GM12878 (cell line): ENCODE measurements around the gene EVI2B. TPM values are rescaled to one million over a fixed set of nuclear protein-coding genes. Genes with fewer than 3 reads are reported as not detected.

Experiments
- ATAC-seq: fragments of 200-7000 bp; cut with Tn5 transposase; 3 replicates; pipeline ENCODE4 v1.9.1; 2020; ENCODE audit warnings: mild to moderate bottlenecking, moderate library complexity
- BruUV-seq: library from RNA; stranded (reverse); fragments of 400-500 nt; replicated peaks from 2 replicates; lab custom pipeline; 2021; lab: Mats Ljungman, UMichigan
- CTCF ChIA-PET: fragments of 300-600 bp; sonication (Branson Sonifier 250); formaldehyde crosslinking; extraction: SDS; loops from one replicate; lab custom pipeline; 2021; ENCODE audit warnings: inconsistent platforms; lab: Yijun Ruan, JAX
- POLR2A ChIA-PET: fragments of 350-600 bp; formaldehyde crosslinking; extraction: SDS; loops from one replicate; lab custom pipeline; 2021; ENCODE audit warnings: inconsistent platforms; lab: Charles Lee
- RAD21 ChIA-PET: fragments of 300-600 bp; sonication (Branson Sonifier 250); formaldehyde crosslinking; loops from one replicate; lab custom pipeline; 2023; ENCODE audit warnings: antibody characterized with exemption; ENCODE audit not compliant: unreplicated experiment; lab: Charles Lee
- SMC1A ChIA-PET: fragments of 300-600 bp; sonication (Branson Sonifier 250); formaldehyde crosslinking; loops from one replicate; lab custom pipeline; 2023; ENCODE audit not compliant: unreplicated experiment, uncharacterized antibody; lab: Charles Lee
- DNase-seq: peaks from one replicate; pipeline ENCODE4 v3.0.0-alpha.2; 2011; ENCODE audit warnings: low read depth, low spot score
- FAIRE-seq: peaks from 3 replicates; lab custom pipeline; 2011; peaks lifted over from hg19 to GRCh38; lab: Jason Lieb, UNC
- H2AFZ ChIP-seq: 2 replicates; pipeline ENCODE4 v1.6.0; 2011; ENCODE audit warnings: low read depth, low read length, control low read depth; ENCODE audit not compliant: control insufficient read depth
- H3K27ac ChIP-seq: 2 replicates; pipeline ENCODE4 v1.5.1; 2011; ENCODE audit warnings: control low read depth; ENCODE audit not compliant: control insufficient read depth, insufficient read depth
- H3K27me3 ChIP-seq, 2 experiments: replicated peaks in 1 of 2; 2 replicates each; pipeline versions ENCODE4 v1.6.0 to v1.6.1; 2011; ENCODE audit warnings: low read length in 1 of 2; ENCODE audit not compliant: control insufficient read depth in 2 of 2, insufficient read depth in 2 of 2
- H3K36me3 ChIP-seq, 2 experiments: 2 replicates each; pipeline ENCODE4 v1.5.1; 2011; ENCODE audit warnings: low read length in 1 of 2; ENCODE audit not compliant: control insufficient read depth in 2 of 2, insufficient read depth in 2 of 2
- H3K4me1 ChIP-seq: 2 replicates; pipeline ENCODE4 v1.6.1; 2011; ENCODE audit warnings: mild to moderate bottlenecking, low read length, moderate library complexity, mixed read lengths; ENCODE audit not compliant: control insufficient read depth, insufficient read depth
- H3K4me2 ChIP-seq: 2 replicates; pipeline ENCODE4 v1.6.0; 2011; ENCODE audit warnings: control low read depth; ENCODE audit not compliant: control insufficient read depth, insufficient read depth
- H3K4me3 ChIP-seq: fragments of 200-600 bp; sonication (generic); 2 replicates; pipeline ENCODE4 v1.5.1; 2016
- H3K79me2 ChIP-seq: 2 replicates; pipeline ENCODE4 v1.6.0; 2011; ENCODE audit warnings: low read length; ENCODE audit not compliant: control insufficient read depth, insufficient read depth
- H3K9ac ChIP-seq: 2 replicates; pipeline ENCODE4 v1.8.0; 2011; ENCODE audit warnings: low read length, control low read depth, mixed read lengths; ENCODE audit not compliant: control insufficient read depth, insufficient read depth
- H3K9me3 ChIP-seq: replicated peaks from 3 replicates; pipeline ENCODE4 v1.5.1; 2011; ENCODE audit warnings: mild to moderate bottlenecking, low read length; ENCODE audit not compliant: control insufficient read depth, insufficient read depth
- H4K20me1 ChIP-seq: 2 replicates; pipeline ENCODE4 v1.6.0; 2011; ENCODE audit not compliant: control insufficient read depth, insufficient read depth
- BCLAF1 ChIP-seq: fragments of 450-650 bp; IDR thresholded peaks from 2 replicates; pipeline ENCODE4 v1.6.1; 2017; ENCODE audit warnings: antibody characterized with exemption, mild to moderate bottlenecking, moderate library complexity
- BMI1 ChIP-seq: fragments of 450-650 bp; IDR thresholded peaks from 2 replicates; pipeline ENCODE4 v1.6.1; 2016; ENCODE audit warnings: mild to moderate bottlenecking, moderate library complexity, borderline replicate concordance
- CBX5 ChIP-seq: sonication (generic); IDR thresholded peaks from 2 replicates; pipeline ENCODE4 v1.6.1; 2016; ENCODE audit warnings: low read depth, moderate library complexity, mild to moderate bottlenecking, inconsistent platforms
- EP300 ChIP-seq, 2 experiments: fragments of 150-350 bp in 1 of 2; IDR thresholded peaks; 2 replicates each; pipeline ENCODE4 v1.6.1; 2011 to 2012; ENCODE audit warnings: low read depth in 2 of 2, low read length in 2 of 2, borderline replicate concordance in 1 of 2, improper control_type of control experiment in 1 of 2, inconsistent platforms in 1 of 2; ENCODE audit not compliant: control insufficient read depth in 1 of 2
- IRF3 ChIP-seq: fragments of 450-650 bp; IDR thresholded peaks from 2 replicates; pipeline ENCODE4 v1.6.1; 2014; ENCODE audit warnings: mild to moderate bottlenecking
- JUND ChIP-seq: IDR thresholded peaks from 2 replicates; pipeline ENCODE4 v1.6.1; 2012; ENCODE audit warnings: low read depth, mild to moderate bottlenecking, low read length, improper control_type of control experiment, moderate library complexity
- MEF2B ChIP-seq: fragments of 450-650 bp; IDR thresholded peaks from 2 replicates; pipeline ENCODE4 v1.6.1; 2018; ENCODE audit warnings: mild to moderate bottlenecking, moderate library complexity; ENCODE audit not compliant: partially characterized antibody, poor library complexity, severe bottlenecking
- MTA3 ChIP-seq: IDR thresholded peaks from 2 replicates; pipeline ENCODE4 v1.6.1; 2012; ENCODE audit warnings: low read length, inconsistent platforms, borderline replicate concordance
- PAX5 ChIP-seq: IDR thresholded peaks from 2 replicates; pipeline ENCODE4 v1.6.1; 2011; ENCODE audit warnings: low read depth, low read length, borderline replicate concordance
- PML ChIP-seq: IDR thresholded peaks from 2 replicates; pipeline ENCODE4 v1.6.1; 2012; ENCODE audit warnings: low read length, inconsistent platforms
- POU2F2 ChIP-seq: IDR thresholded peaks from 3 replicates; pipeline ENCODE4 v1.6.1; 2011; ENCODE audit warnings: low read depth, mild to moderate bottlenecking, low read length, borderline replicate concordance
- SREBF2 ChIP-seq: IDR thresholded peaks from 2 replicates; pipeline ENCODE4 v1.6.1; 2012; ENCODE audit warnings: mild to moderate bottlenecking, low read length
- SRF ChIP-seq, 2 experiments: IDR thresholded peaks; 2 replicates each; pipeline ENCODE4 v1.6.1; 2011; ENCODE audit warnings: low read depth in 2 of 2, low read length in 2 of 2, mild to moderate bottlenecking in 1 of 2, moderate library complexity in 1 of 2
- SUZ12 ChIP-seq: fragments of 200-600 bp; sonication (generic); IDR thresholded peaks from one replicate; pipeline ENCODE4 v1.6.1; 2018; ENCODE audit warnings: antibody characterized with exemption, mild to moderate bottlenecking; ENCODE audit not compliant: unreplicated experiment
- TCF3 ChIP-seq: IDR thresholded peaks from 2 replicates; pipeline ENCODE4 v1.6.1; 2012; ENCODE audit warnings: low read depth, mild to moderate bottlenecking, low read length, borderline replicate concordance; ENCODE audit not compliant: insufficient read depth
- ZNF592 ChIP-seq: fragments of 450-650 bp; IDR thresholded peaks from 2 replicates; pipeline ENCODE4 v1.6.1; 2017; ENCODE audit warnings: mild to moderate bottlenecking, moderate library complexity
- ZSCAN29 ChIP-seq: fragments of 450-650 bp; IDR thresholded peaks from 2 replicates; pipeline ENCODE4 v1.6.1; 2017; ENCODE audit warnings: mild to moderate bottlenecking, moderate library complexity
- WGBS: methylation state at CpG from one replicate; pipeline ENCODE4 v1.1.6; 2016; ENCODE audit warnings: low lambda C conversion rate; ENCODE audit not compliant: insufficient replicate concordance, insufficient coverage; ENCODE audit errors: missing lambda C conversion rate; 5-methylcytosine and 5-hydroxymethylcytosine counted together
- in situ Hi-C: fragments of 300-500 bp; cut with MboI; formaldehyde crosslinking; loops from 9 replicates; pipeline ENCODE4 v1.14.3; 2018; ENCODE audit warnings: mixed read lengths
- intact Hi-C: fragments of 100-400 bp; cut with micrococcal nuclease; formaldehyde crosslinking; loops from one replicate; pipeline ENCODE4 v1.14.2; 2022; ENCODE audit not compliant: unreplicated experiment
- polyA plus RNA-seq, 11 experiments: library from polyadenylated mRNA; depleted of rRNA in 4 of 11; unstranded in 6 of 11; stranded (reverse) in 5 of 11; fragments of >200 nt; fragmentation: Nextera tagmentation in 4 of 11; fragmentation: Illumina TruSeq in 1 of 11; extraction: Ambion mirVana in 4 of 11; extraction: Trizol in 1 of 11; gene quantifications; 1 replicate in 1 of 11; 2 replicates in 10 of 11; pipeline versions ENCODE4 v1.2.1 to v1.2.3, GENCODE V29; 2011 to 2016; ENCODE audit warnings: inconsistent platforms in 2 of 11, missing spikeins in 2 of 11, low read depth in 1 of 11
- total RNA-seq, 4 experiments: library from RNA; depleted of rRNA in 3 of 4; stranded (reverse); fragments of >200 nt in 3 of 4; fragmentation: Illumina TruSeq in 1 of 4; extraction: Trizol in 1 of 4; gene quantifications; 2 replicates each; pipeline versions ENCODE4 v1.2.1 to v1.2.3, GENCODE V29; 2013 to 2021

Gene EVI2B
- total and polyA plus RNA-seq, 10 of the 15 experiments (the other 5 are each of a cell fraction or from before 2014, with no cell fraction given) = 26.2 to 195 (median 52.0) TPM

- H3K4me1 ChIP-seq = no peaks in the 10 kb centered on the region
- in situ Hi-C loops (no loop called here), intact Hi-C loops (no loop called here)
- H3K27ac ChIP-seq = no peak overlapping the region
- 100% methylated on average over 1 of the region's 1 CpG for WGBS
- ChIA-PET CTCF (interaction anchor here (0.9 to 1.3 kb wide), 2 partner anchors 17 to 38 kb away, joined by 3 read pairs; no protein-coding TSS in a partner anchor), SMC1A (interaction anchor here (1.0 to 2.1 kb wide), 2 partner anchors 10 to 17 kb away, joined by 3 to 7 read pairs; no protein-coding TSS in a partner anchor), POLR2A (interaction anchor here (0.6 kb wide), 1 partner anchor 78 kb away, joined by 3 read pairs; no protein-coding TSS in a partner anchor), RAD21 (interaction anchor here (0.5 to 1.1 kb wide), 3 partner anchors 24 to 965 kb away, joined by 3 to 4 read pairs (median 4); partner anchors contain the start of gene EVI2A)
- ATAC-seq (no peak), DNase-seq (no peak), FAIRE-seq (no peak)
- H2AFZ ChIP-seq = no peak overlapping the region
- no peaks in the 10 kb centered on the region for H4K20me1 ChIP-seq
- H3K4me2 ChIP-seq = no peak overlapping the region
- H3K79me2 ChIP-seq = no peaks in the 10 kb centered on the region
- H3K36me3 ChIP-seq = peaks cover 0 to 16% of the 10 kb centered on the region in 2 experiments; a peak in 2 of 4 replicates
- no peak overlapping the region for H3K9ac ChIP-seq
- H3K4me3 ChIP-seq = no peak overlapping the region
- H3K9me3 ChIP-seq = no peaks in the 10 kb centered on the region
- TF ChIP-seq PML (no peak), SRF (IDR thresholded peaks at IDR 0.05; ENCODE audit: low read depth in 2 of 2, low read length in 2 of 2) (no peak), POU2F2 (no peak), PAX5 (no peak), BMI1 (no peak), ZNF592 (no peak), BCLAF1 (no peak), IRF3 (no peak), MTA3 (no peak), EP300 (IDR thresholded peaks at IDR 0.05; ENCODE audit: borderline replicate concordance in 1 of 2, control insufficient read depth in 1 of 2, low read depth in 2 of 2, low read length in 2 of 2) (no peak), MEF2B (no peak), TCF3 (no peak), ZSCAN29 (no peak), CBX5 (no peak), JUND (no peak), SREBF2 (no peak), SUZ12 (no peak)
- BruUV-seq = no TSS peak
- H3K27me3 ChIP-seq = no peaks in the 10 kb centered on the region
Measured at GRCh38 chr17:31355935-31356334, 42.1 kb upstream of the EVI2B start.
